HEK293 (cell line): Measurements from ENCODE around the gene ZPLD1.

Source experiments
- GFI1B ChIP-seq: fragments of 450-650 bp; formaldehyde crosslinking; IDR thresholded peaks from 2 replicates; pipeline ENCODE4 v1.5.1; 2016; ENCODE audit warnings: missing biosample characterization, missing genetic modification characterization
- GLI2 ChIP-seq: fragments of 450-650 bp; formaldehyde crosslinking; IDR thresholded peaks from 2 replicates; pipeline ENCODE4; 2017; ENCODE audit warnings: missing biosample characterization, missing genetic modification characterization, low read depth, borderline replicate concordance
- GLI4 ChIP-seq: fragments of 450-650 bp; formaldehyde crosslinking; IDR thresholded peaks from 2 replicates; pipeline ENCODE4 v1.5.1; 2016; ENCODE audit warnings: missing biosample characterization, missing genetic modification characterization
- KLF16 ChIP-seq: fragments of 450-650 bp; formaldehyde crosslinking; IDR thresholded peaks from 2 replicates; pipeline ENCODE4 v1.5.1; 2017; ENCODE audit warnings: missing biosample characterization, missing genetic modification characterization
- KLF8 ChIP-seq: fragments of 450-650 bp; formaldehyde crosslinking; IDR thresholded peaks from 2 replicates; pipeline ENCODE4 v1.5.1; 2016; ENCODE audit warnings: missing biosample characterization, missing genetic modification characterization
- SP3 ChIP-seq: fragments of 450-650 bp; formaldehyde crosslinking; IDR thresholded peaks from 2 replicates; pipeline ENCODE4 v1.5.1; 2016; ENCODE audit warnings: missing biosample characterization, missing genetic modification characterization
- ZEB2 ChIP-seq: fragments of 450-650 bp; formaldehyde crosslinking; IDR thresholded peaks from 2 replicates; pipeline ENCODE4 v1.5.1; 2016; ENCODE audit warnings: missing biosample characterization, missing genetic modification characterization
- ZNF16 ChIP-seq: fragments of 450-650 bp; formaldehyde crosslinking; IDR thresholded peaks from 2 replicates; pipeline ENCODE4 v1.5.1; 2016; ENCODE audit warnings: low read depth, missing biosample characterization, missing genetic modification characterization
- ZNF214 ChIP-seq: fragments of 450-650 bp; formaldehyde crosslinking; IDR thresholded peaks from 2 replicates; pipeline ENCODE4 v1.5.1; 2017; ENCODE audit warnings: missing biosample characterization, mild to moderate bottlenecking, missing genetic modification characterization, borderline replicate concordance
- ZNF239 ChIP-seq: fragments of 450-650 bp; formaldehyde crosslinking; IDR thresholded peaks from 2 replicates; pipeline ENCODE4 v1.5.1; 2016; ENCODE audit warnings: missing biosample characterization, missing genetic modification characterization
- ZNF292 ChIP-seq: fragments of 450-650 bp; formaldehyde crosslinking; IDR thresholded peaks from 2 replicates; pipeline ENCODE4 v1.5.1; 2016; ENCODE audit warnings: low read depth, missing biosample characterization, missing genetic modification characterization, borderline replicate concordance
- ZNF324 ChIP-seq: fragments of 450-650 bp; formaldehyde crosslinking; IDR thresholded peaks from 2 replicates; pipeline ENCODE4 v1.5.1; 2016; ENCODE audit warnings: missing biosample characterization, missing genetic modification characterization
- ZNF501 ChIP-seq: fragments of 450-650 bp; formaldehyde crosslinking; IDR thresholded peaks from 2 replicates; pipeline ENCODE4 v1.5.1; 2016; ENCODE audit warnings: missing biosample characterization, missing genetic modification characterization
- ZNF510 ChIP-seq: fragments of 450-650 bp; formaldehyde crosslinking; IDR thresholded peaks from 2 replicates; pipeline ENCODE4 v1.5.1; 2018; ENCODE audit warnings: mild to moderate bottlenecking, missing genetic modification characterization, missing biosample characterization; ENCODE audit not compliant: insufficient replicate concordance
- ZNF549 ChIP-seq: fragments of 450-650 bp; IDR thresholded peaks from 2 replicates; pipeline ENCODE4 v1.5.1; 2018; ENCODE audit warnings: missing biosample characterization, missing genetic modification characterization, mild to moderate bottlenecking, inconsistent platforms, moderate library complexity
- ZNF629 ChIP-seq: fragments of 450-650 bp; formaldehyde crosslinking; IDR thresholded peaks from 2 replicates; pipeline ENCODE4 v1.5.1; 2017; ENCODE audit warnings: missing biosample characterization, missing genetic modification characterization
- TF ChIP-seq, protein P1 (sequence below): fragments of 450-650 bp; formaldehyde crosslinking; IDR thresholded peaks from 2 replicates; pipeline ENCODE4 v1.5.1; 2016; ENCODE audit warnings: missing biosample characterization, missing genetic modification characterization, borderline replicate concordance
- TF ChIP-seq, protein P2 (sequence below): fragments of 450-650 bp; formaldehyde crosslinking; IDR thresholded peaks from 2 replicates; pipeline ENCODE4 v1.5.1; 2016; ENCODE audit warnings: missing biosample characterization, missing genetic modification characterization
- TF ChIP-seq, protein P3 (sequence below): fragments of 450-650 bp; formaldehyde crosslinking; IDR thresholded peaks from 2 replicates; pipeline ENCODE4 v1.5.1; 2016; ENCODE audit warnings: missing biosample characterization, missing genetic modification characterization, borderline replicate concordance
- TF ChIP-seq, protein P4 (sequence below): fragments of 450-650 bp; formaldehyde crosslinking; IDR thresholded peaks from 2 replicates; pipeline ENCODE4 v1.5.1; 2017; ENCODE audit warnings: missing biosample characterization, missing genetic modification characterization
- TF ChIP-seq, protein P5 (sequence below): fragments of 450-650 bp; formaldehyde crosslinking; IDR thresholded peaks from 2 replicates; pipeline ENCODE4 v1.5.1; 2016; ENCODE audit warnings: missing biosample characterization, missing genetic modification characterization
- TF ChIP-seq, protein P6 (sequence below): fragments of 450-650 bp; formaldehyde crosslinking; IDR thresholded peaks from 2 replicates; pipeline ENCODE4 v1.5.1; 2017; ENCODE audit warnings: missing biosample characterization, mild to moderate bottlenecking, missing genetic modification characterization, moderate library complexity
- TF ChIP-seq, protein P7 (sequence below): fragments of 450-650 bp; formaldehyde crosslinking; IDR thresholded peaks from 2 replicates; pipeline ENCODE4 v1.5.1; 2016; ENCODE audit warnings: missing biosample characterization, missing genetic modification characterization

ZPLD1 gene

DNA sequence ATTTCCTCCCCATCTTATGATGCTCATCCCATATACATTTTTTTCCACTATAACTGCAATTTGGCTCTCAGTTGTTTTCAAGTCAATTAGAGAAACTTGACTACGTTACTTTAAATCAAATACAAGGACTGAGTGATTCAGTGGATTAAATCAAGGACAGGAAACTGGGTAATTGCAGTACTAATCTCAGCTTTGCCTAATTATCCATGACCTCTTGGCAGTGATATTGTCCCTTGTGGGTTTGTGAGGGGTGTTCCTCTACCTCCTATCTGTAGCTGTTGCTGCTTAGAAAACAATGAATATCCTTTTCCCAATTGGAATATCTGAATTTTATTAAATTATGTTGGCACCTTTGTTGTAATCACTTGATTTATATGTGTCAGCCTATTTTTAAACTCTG is 79.4 kb downstream of the ZPLD1 start (continued):
- TF ChIP-seq, protein P1, sequence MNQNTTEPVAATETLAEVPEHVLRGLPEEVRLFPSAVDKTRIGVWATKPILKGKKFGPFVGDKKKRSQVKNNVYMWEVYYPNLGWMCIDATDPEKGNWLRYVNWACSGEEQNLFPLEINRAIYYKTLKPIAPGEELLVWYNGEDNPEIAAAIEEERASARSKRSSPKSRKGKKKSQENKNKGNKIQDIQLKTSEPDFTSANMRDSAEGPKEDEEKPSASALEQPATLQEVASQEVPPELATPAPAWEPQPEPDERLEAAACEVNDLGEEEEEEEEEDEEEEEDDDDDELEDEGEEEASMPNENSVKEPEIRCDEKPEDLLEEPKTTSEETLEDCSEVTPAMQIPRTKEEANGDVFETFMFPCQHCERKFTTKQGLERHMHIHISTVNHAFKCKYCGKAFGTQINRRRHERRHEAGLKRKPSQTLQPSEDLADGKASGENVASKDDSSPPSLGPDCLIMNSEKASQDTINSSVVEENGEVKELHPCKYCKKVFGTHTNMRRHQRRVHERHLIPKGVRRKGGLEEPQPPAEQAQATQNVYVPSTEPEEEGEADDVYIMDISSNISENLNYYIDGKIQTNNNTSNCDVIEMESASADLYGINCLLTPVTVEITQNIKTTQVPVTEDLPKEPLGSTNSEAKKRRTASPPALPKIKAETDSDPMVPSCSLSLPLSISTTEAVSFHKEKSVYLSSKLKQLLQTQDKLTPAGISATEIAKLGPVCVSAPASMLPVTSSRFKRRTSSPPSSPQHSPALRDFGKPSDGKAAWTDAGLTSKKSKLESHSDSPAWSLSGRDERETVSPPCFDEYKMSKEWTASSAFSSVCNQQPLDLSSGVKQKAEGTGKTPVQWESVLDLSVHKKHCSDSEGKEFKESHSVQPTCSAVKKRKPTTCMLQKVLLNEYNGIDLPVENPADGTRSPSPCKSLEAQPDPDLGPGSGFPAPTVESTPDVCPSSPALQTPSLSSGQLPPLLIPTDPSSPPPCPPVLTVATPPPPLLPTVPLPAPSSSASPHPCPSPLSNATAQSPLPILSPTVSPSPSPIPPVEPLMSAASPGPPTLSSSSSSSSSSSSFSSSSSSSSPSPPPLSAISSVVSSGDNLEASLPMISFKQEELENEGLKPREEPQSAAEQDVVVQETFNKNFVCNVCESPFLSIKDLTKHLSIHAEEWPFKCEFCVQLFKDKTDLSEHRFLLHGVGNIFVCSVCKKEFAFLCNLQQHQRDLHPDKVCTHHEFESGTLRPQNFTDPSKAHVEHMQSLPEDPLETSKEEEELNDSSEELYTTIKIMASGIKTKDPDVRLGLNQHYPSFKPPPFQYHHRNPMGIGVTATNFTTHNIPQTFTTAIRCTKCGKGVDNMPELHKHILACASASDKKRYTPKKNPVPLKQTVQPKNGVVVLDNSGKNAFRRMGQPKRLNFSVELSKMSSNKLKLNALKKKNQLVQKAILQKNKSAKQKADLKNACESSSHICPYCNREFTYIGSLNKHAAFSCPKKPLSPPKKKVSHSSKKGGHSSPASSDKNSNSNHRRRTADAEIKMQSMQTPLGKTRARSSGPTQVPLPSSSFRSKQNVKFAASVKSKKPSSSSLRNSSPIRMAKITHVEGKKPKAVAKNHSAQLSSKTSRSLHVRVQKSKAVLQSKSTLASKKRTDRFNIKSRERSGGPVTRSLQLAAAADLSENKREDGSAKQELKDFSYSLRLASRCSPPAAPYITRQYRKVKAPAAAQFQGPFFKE = no peak
- TF ChIP-seq, protein P2, sequence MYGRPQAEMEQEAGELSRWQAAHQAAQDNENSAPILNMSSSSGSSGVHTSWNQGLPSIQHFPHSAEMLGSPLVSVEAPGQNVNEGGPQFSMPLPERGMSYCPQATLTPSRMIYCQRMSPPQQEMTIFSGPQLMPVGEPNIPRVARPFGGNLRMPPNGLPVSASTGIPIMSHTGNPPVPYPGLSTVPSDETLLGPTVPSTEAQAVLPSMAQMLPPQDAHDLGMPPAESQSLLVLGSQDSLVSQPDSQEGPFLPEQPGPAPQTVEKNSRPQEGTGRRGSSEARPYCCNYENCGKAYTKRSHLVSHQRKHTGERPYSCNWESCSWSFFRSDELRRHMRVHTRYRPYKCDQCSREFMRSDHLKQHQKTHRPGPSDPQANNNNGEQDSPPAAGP (tag by site-specific recombination) = no peak
- TF ChIP-seq, protein P3, sequence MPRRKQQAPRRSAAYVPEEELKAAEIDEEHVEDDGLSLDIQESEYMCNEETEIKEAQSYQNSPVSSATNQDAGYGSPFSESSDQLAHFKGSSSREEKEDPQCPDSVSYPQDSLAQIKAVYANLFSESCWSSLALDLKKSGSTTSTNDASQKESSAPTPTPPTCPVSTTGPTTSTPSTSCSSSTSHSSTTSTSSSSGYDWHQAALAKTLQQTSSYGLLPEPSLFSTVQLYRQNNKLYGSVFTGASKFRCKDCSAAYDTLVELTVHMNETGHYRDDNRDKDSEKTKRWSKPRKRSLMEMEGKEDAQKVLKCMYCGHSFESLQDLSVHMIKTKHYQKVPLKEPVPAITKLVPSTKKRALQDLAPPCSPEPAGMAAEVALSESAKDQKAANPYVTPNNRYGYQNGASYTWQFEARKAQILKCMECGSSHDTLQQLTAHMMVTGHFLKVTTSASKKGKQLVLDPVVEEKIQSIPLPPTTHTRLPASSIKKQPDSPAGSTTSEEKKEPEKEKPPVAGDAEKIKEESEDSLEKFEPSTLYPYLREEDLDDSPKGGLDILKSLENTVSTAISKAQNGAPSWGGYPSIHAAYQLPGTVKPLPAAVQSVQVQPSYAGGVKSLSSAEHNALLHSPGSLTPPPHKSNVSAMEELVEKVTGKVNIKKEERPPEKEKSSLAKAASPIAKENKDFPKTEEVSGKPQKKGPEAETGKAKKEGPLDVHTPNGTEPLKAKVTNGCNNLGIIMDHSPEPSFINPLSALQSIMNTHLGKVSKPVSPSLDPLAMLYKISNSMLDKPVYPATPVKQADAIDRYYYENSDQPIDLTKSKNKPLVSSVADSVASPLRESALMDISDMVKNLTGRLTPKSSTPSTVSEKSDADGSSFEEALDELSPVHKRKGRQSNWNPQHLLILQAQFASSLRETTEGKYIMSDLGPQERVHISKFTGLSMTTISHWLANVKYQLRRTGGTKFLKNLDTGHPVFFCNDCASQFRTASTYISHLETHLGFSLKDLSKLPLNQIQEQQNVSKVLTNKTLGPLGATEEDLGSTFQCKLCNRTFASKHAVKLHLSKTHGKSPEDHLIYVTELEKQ (tag by site-specific recombination) = peak; percentile 44; the same call in 1 of the 2 replicates
- peak; percentile 81 for TF ChIP-seq KLF8 (tag by site-specific recombination)
- TF ChIP-seq, protein P4, sequence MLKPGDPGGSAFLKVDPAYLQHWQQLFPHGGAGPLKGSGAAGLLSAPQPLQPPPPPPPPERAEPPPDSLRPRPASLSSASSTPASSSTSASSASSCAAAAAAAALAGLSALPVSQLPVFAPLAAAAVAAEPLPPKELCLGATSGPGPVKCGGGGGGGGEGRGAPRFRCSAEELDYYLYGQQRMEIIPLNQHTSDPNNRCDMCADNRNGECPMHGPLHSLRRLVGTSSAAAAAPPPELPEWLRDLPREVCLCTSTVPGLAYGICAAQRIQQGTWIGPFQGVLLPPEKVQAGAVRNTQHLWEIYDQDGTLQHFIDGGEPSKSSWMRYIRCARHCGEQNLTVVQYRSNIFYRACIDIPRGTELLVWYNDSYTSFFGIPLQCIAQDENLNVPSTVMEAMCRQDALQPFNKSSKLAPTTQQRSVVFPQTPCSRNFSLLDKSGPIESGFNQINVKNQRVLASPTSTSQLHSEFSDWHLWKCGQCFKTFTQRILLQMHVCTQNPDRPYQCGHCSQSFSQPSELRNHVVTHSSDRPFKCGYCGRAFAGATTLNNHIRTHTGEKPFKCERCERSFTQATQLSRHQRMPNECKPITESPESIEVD (tag by site-specific recombination) = peak; percentile 75
- TF ChIP-seq ZNF324 = no peak
- TF ChIP-seq ZNF239 = no peak
- TF ChIP-seq ZNF510 (tag by site-specific recombination) = peak; percentile 23
- TF ChIP-seq GLI2 (tag by site-specific recombination) = peak; percentile 58; the same call in 1 of the 2 replicates
- TF ChIP-seq GLI4 (tag by site-specific recombination) = no peak
- TF ChIP-seq, protein P5, sequence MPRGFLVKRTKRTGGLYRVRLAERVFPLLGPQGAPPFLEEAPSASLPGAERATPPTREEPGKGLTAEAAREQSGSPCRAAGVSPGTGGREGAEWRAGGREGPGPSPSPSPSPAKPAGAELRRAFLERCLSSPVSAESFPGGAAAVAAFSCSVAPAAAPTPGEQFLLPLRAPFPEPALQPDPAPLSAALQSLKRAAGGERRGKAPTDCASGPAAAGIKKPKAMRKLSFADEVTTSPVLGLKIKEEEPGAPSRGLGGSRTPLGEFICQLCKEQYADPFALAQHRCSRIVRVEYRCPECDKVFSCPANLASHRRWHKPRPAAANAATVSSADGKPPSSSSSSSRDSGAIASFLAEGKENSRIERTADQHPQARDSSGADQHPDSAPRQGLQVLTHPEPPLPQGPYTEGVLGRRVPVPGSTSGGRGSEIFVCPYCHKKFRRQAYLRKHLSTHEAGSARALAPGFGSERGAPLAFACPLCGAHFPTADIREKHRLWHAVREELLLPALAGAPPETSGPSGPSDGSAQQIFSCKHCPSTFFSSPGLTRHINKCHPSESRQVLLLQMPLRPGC (tag by site-specific recombination) = peak; percentile 70
- TF ChIP-seq GFI1B = peak; percentile 96
- TF ChIP-seq ZNF629 (tag by site-specific recombination) = peak; percentile 62
- TF ChIP-seq ZNF292 = no peak
- TF ChIP-seq, protein P6, sequence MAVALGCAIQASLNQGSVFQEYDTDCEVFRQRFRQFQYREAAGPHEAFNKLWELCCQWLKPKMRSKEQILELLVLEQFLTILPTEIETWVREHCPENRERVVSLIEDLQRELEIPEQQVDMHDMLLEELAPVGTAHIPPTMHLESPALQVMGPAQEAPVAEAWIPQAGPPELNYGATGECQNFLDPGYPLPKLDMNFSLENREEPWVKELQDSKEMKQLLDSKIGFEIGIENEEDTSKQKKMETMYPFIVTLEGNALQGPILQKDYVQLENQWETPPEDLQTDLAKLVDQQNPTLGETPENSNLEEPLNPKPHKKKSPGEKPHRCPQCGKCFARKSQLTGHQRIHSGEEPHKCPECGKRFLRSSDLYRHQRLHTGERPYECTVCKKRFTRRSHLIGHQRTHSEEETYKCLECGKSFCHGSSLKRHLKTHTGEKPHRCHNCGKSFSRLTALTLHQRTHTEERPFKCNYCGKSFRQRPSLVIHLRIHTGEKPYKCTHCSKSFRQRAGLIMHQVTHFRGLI = no peak
- TF ChIP-seq KLF16 (tag by site-specific recombination) = no peak
- TF ChIP-seq ZNF549 = no peak
- TF ChIP-seq ZNF501 (tag by site-specific recombination) = 0 out of 2 replicates have a peak, but pooled peaks have one; percentile 47
- peak; percentile 74 for TF ChIP-seq ZEB2 (tag by site-specific recombination)
- TF ChIP-seq ZNF16 (tag by site-specific recombination) = no peak
- no peak for TF ChIP-seq ZNF214
- peak; percentile 17; the same call in 1 of the 2 replicates for TF ChIP-seq SP3 (tag by site-specific recombination)
- TF ChIP-seq, protein P7, sequence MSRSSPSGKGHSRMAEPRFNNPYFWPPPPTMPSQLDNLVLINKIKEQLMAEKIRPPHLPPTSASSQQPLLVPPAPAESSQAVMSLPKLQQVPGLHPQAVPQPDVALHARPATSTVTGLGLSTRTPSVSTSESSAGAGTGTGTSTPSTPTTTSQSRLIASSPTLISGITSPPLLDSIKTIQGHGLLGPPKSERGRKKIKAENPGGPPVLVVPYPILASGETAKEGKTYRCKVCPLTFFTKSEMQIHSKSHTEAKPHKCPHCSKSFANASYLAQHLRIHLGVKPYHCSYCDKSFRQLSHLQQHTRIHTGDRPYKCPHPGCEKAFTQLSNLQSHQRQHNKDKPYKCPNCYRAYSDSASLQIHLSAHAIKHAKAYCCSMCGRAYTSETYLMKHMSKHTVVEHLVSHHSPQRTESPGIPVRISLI (tag by site-specific recombination) = 0 out of 2 replicates have a peak, but pooled peaks have one; percentile 49
